NB4 (cell line): ENCODE measurements around the gene RIT2.

Source experiments
- POLR2A ChIP-seq: IDR thresholded peaks from 2 replicates; pipeline ENCODE4 v1.6.1; 2011; ENCODE audit warnings: mild to moderate bottlenecking; ENCODE audit not compliant: insufficient read length; ENCODE audit errors: extremely low read depth
- TF ChIP-seq, protein P1 (sequence below): IDR thresholded peaks from one replicate; pipeline ENCODE4 v1.5.1; 2012; ENCODE audit warnings: low read depth, low read length
- TF ChIP-seq, protein P2 (sequence below): IDR thresholded peaks from 2 replicates; pipeline ENCODE4 v1.6.1; 2011; ENCODE audit warnings: low read depth, low read length

DNA sequence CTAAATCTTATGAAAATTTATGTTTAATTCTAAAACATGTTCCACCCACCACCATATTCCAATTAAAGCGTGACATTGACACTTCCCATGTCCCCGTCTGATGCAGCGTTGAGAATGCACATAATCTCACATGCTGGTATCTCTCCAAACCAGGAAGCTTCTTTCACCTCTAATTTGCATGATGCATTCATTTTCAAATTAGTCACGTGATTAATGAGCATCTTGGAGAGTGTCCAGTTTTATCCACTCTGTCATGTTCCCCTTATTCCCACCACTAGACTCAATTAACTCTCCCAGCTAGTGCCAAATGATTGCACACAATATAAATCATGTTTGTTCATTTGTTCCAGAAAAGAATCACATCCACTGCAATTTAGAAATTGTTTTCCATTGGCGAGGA lies 105.8 kb downstream of the RIT2 start:
- TF ChIP-seq, protein P1, sequence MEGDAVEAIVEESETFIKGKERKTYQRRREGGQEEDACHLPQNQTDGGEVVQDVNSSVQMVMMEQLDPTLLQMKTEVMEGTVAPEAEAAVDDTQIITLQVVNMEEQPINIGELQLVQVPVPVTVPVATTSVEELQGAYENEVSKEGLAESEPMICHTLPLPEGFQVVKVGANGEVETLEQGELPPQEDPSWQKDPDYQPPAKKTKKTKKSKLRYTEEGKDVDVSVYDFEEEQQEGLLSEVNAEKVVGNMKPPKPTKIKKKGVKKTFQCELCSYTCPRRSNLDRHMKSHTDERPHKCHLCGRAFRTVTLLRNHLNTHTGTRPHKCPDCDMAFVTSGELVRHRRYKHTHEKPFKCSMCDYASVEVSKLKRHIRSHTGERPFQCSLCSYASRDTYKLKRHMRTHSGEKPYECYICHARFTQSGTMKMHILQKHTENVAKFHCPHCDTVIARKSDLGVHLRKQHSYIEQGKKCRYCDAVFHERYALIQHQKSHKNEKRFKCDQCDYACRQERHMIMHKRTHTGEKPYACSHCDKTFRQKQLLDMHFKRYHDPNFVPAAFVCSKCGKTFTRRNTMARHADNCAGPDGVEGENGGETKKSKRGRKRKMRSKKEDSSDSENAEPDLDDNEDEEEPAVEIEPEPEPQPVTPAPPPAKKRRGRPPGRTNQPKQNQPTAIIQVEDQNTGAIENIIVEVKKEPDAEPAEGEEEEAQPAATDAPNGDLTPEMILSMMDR, result no peak
- no peak for TF ChIP-seq POLR2A
- TF ChIP-seq, protein P2, sequence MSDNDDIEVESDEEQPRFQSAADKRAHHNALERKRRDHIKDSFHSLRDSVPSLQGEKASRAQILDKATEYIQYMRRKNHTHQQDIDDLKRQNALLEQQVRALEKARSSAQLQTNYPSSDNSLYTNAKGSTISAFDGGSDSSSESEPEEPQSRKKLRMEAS, result no peak
